Natural killer cell (primary cell): ENCODE measurements around the gene CYP4Z1. TPM values are rescaled to one million over a fixed set of nuclear protein-coding genes. Genes with fewer than 3 reads are reported as not detected.
"Not testable (repeated sequence)": the region's sequence is repeated elsewhere in the genome, so short reads cannot be mapped to it uniquely, and the experiment has no call there.

Source experiments
- ATAC-seq, 3 donors: fragments of 150-1000 bp in 2 of 3; fragments of 200-7000 bp in 1 of 3; cut with Tn5 transposase; 1 replicate in 1 of 3; 2 replicates in 2 of 3; pipeline ENCODE4 v1.10.0; 2021; ENCODE audit warnings: mild to moderate bottlenecking in 2 of 3, moderate library complexity in 2 of 3
- DNase-seq, 2 donors: peaks; one replicate each; pipeline versions ENCODE4 v3.0.0 to v3.0.0-alpha.2; 2013 to 2021; ENCODE audit warnings: mixed read lengths in 1 of 2
- H3K27ac ChIP-seq: one replicate; pipeline ENCODE4 v1.5.1; 2013; ENCODE audit warnings: mild to moderate bottlenecking, low read length
- H3K27me3 ChIP-seq: one replicate; pipeline ENCODE4 v1.6.1; 2013; ENCODE audit warnings: low read length; ENCODE audit not compliant: control insufficient read depth, insufficient read depth
- H3K36me3 ChIP-seq: one replicate; pipeline ENCODE4 v1.6.1; 2013; ENCODE audit warnings: low read length; ENCODE audit not compliant: control insufficient read depth, insufficient read depth
- H3K4me1 ChIP-seq: one replicate; pipeline ENCODE4 v1.6.1; 2013; ENCODE audit warnings: low read length; ENCODE audit not compliant: control insufficient read depth, insufficient read depth
- H3K4me3 ChIP-seq: one replicate; pipeline ENCODE4 v1.5.1; 2013; ENCODE audit warnings: low read length
- H3K9me3 ChIP-seq: one replicate; pipeline ENCODE4 v1.6.1; 2013; ENCODE audit warnings: low read length; ENCODE audit not compliant: control insufficient read depth, insufficient read depth
- H3K27ac Mint-ChIP-seq, 2 donors: one replicate each; pipeline ENCODE4 v1.8.0; 2022; ENCODE audit warnings: mild to moderate bottlenecking in 2 of 2, mixed read lengths in 2 of 2, moderate library complexity in 1 of 2
- H3K27me3 Mint-ChIP-seq, 2 donors: one replicate each; pipeline ENCODE4 v1.8.0; 2022; ENCODE audit warnings: low read depth in 2 of 2, mixed read lengths in 2 of 2
- H3K36me3 Mint-ChIP-seq: one replicate; pipeline ENCODE4 v1.8.0; 2022; ENCODE audit warnings: mixed read lengths
- H3K4me1 Mint-ChIP-seq, 2 donors: one replicate each; pipeline ENCODE4 v1.8.0; 2022; ENCODE audit warnings: mixed read lengths in 2 of 2
- H3K4me3 Mint-ChIP-seq: one replicate; pipeline ENCODE4 v1.8.0; 2022; ENCODE audit warnings: mild to moderate bottlenecking, moderate library complexity, mixed read lengths
- H3K9me3 Mint-ChIP-seq, 2 donors: one replicate each; pipeline ENCODE4 v1.8.0; 2022; ENCODE audit warnings: mixed read lengths in 2 of 2
- CTCF ChIP-seq: fragments of 200-600 bp; IDR thresholded peaks from one replicate; pipeline ENCODE4 v1.8.0; 2022; ENCODE audit warnings: antibody characterized with exemption
- WGBS: methylation state at CpG from one replicate; pipeline ENCODE4 v1.1.7; 2013; ENCODE audit warnings: missing lambda C conversion rate; ENCODE audit not compliant: insufficient coverage; 5-methylcytosine and 5-hydroxymethylcytosine counted together
- intact Hi-C: fragments of 100-400 bp; cut with micrococcal nuclease; formaldehyde crosslinking; loops from one replicate; pipeline ENCODE4 v1.14.2; 2022
- total RNA-seq, 4 donors: library from RNA; stranded (reverse); fragments of 120-200 nt in 1 of 4; gene quantifications; one replicate each; pipeline versions ENCODE4 v1.2.3 to v1.2.4, GENCODE V29; 2013 to 2022

CYP4Z1 gene
- total RNA-seq, 3 donors from 2014 or later (not counting 1 experiment from before 2014, with no cell fraction given): not detected

GRCh38 chr1:47031585-47031984, 35.4 kb upstream of the CYP4Z1 start:
- no peak overlapping the region for H3K4me3 ChIP-seq
- no peaks in the 10 kb centered on the region for H3K4me1 ChIP-seq
- no peaks in the 10 kb centered on the region for H3K9me3 ChIP-seq
- intact Hi-C loops: no loop called here
- no peak overlapping the region for H3K27ac ChIP-seq
- H3K9me3 Mint-ChIP-seq: no peaks in the 10 kb centered on the region
- no peaks in the 10 kb centered on the region for H3K27me3 ChIP-seq
- no peak for TF ChIP-seq CTCF
- ATAC-seq (no peak), DNase-seq (no peak)
- H3K36me3 ChIP-seq: no peaks in the 10 kb centered on the region
- H3K4me1 Mint-ChIP-seq: no peaks in the 10 kb centered on the region
- peaks cover 7 to 34% of the 10 kb centered on the region in 2 donors for H3K27me3 Mint-ChIP-seq
- WGBS: 77% methylated on average over 2 of the region's 3 CpGs
- H3K27ac Mint-ChIP-seq: no peak overlapping the region
- no peak overlapping the region for H3K4me3 Mint-ChIP-seq
- H3K36me3 Mint-ChIP-seq: no peaks in the 10 kb centered on the region

GRCh38 chr1:47036764-47037163, 30.3 kb upstream of the CYP4Z1 start:
- intact Hi-C loops: no loop called here
- no peak for ATAC-seq
- H3K27me3 ChIP-seq: peaks cover 2% of the 10 kb centered on the region
- no peak for TF ChIP-seq CTCF
- Mint-ChIP-seq H3K4me1 (no peaks in the 10 kb centered on the region), H3K9me3 (no peaks in the 10 kb centered on the region), H3K27ac (no peak overlapping the region), H3K27me3 (peaks cover 0 to 24% of the 10 kb centered on the region in 2 donors), H3K36me3 (no peaks in the 10 kb centered on the region), H3K4me3 (no peak overlapping the region)
- H3K27ac ChIP-seq: no peak overlapping the region
- no peak overlapping the region for H3K4me3 ChIP-seq
- no peaks in the 10 kb centered on the region for H3K36me3 ChIP-seq
- no peaks in the 10 kb centered on the region for H3K9me3 ChIP-seq
- no peaks in the 10 kb centered on the region for H3K4me1 ChIP-seq
- DNase-seq: no peak
- WGBS: no CpG with 5 or more reads among the region's 1 CpG

- Mint-ChIP-seq H3K9me3 (peaks cover 4 to 9% of the 10 kb centered on the region in 2 donors), H3K4me1 (no peaks in the 10 kb centered on the region), H3K4me3 (no peak overlapping the region), H3K27ac (no peak overlapping the region), H3K36me3 (no peaks in the 10 kb centered on the region), H3K27me3 (peaks cover 23 to 24% of the 10 kb centered on the region in 2 donors)
- Histone ChIP-seq H3K4me1 (no peaks in the 10 kb centered on the region), H3K9me3 (no peaks in the 10 kb centered on the region), H3K36me3 (no peaks in the 10 kb centered on the region), H3K27me3 (no peaks in the 10 kb centered on the region), H3K4me3 (no peak overlapping the region), H3K27ac (no peak overlapping the region)
- DNase-seq (no peak), ATAC-seq (no peak)
- intact Hi-C loops: no loop called here
- WGBS: 77% methylated on average over 1 of the region's 1 CpG
- no peak for TF ChIP-seq CTCF
These were observed 7.7 kb upstream of the CYP4Z1 start for GRCh38 chr1:47059376-47059775.

- H3K9me3 ChIP-seq, ATAC-seq: not testable (repeated sequence)
- H3K27me3 Mint-ChIP-seq: peaks cover 11 to 23% of the 10 kb centered on the region in 2 donors
These were observed 2.0 kb downstream of the CYP4Z1 start for GRCh38 chr1:47069080-47069479.

GRCh38 chr1:47069509-47069908, 2.5 kb downstream of the CYP4Z1 start:
- ATAC-seq, H3K9me3 Mint-ChIP-seq, H3K36me3 Mint-ChIP-seq: not testable (repeated sequence)

More at GRCh38 chr1:47069080-47069479, 2.0 kb downstream of the CYP4Z1 start:
- DNase-seq, H3K27ac Mint-ChIP-seq, intact Hi-C loops, H3K27ac ChIP-seq, H3K4me1 ChIP-seq, H3K9me3 Mint-ChIP-seq, H3K4me3 ChIP-seq, H3K36me3 Mint-ChIP-seq, H3K27me3 ChIP-seq, H3K4me3 Mint-ChIP-seq, H3K4me1 Mint-ChIP-seq, H3K36me3 ChIP-seq: not testable (repeated sequence)
- 74% methylated on average over 4 of the region's 4 CpGs for WGBS

More at GRCh38 chr1:47069509-47069908, 2.5 kb downstream of the CYP4Z1 start:
- H3K4me3 Mint-ChIP-seq, H3K9me3 ChIP-seq, H3K4me1 Mint-ChIP-seq, H3K27ac ChIP-seq, intact Hi-C loops, H3K27ac Mint-ChIP-seq, H3K27me3 ChIP-seq, H3K4me3 ChIP-seq, H3K4me1 ChIP-seq, H3K36me3 ChIP-seq, DNase-seq: not testable (repeated sequence)
- peaks cover 11 to 22% of the 10 kb centered on the region in 2 donors for H3K27me3 Mint-ChIP-seq
